Keratinocyte (primary cell): Measurements from ENCODE around the gene PHLDA3. TPM values are rescaled to one million over a fixed set of nuclear protein-coding genes. Genes with fewer than 3 reads are reported as not detected.

Experiments
- DNase-seq: peaks from one replicate; pipeline ENCODE4 v3.0.0-alpha.2; 2011; ENCODE audit warnings: low read depth, missing footprints, low spot score
- FAIRE-seq: peaks from 2 replicates; lab custom pipeline; 2011; peaks lifted over from hg19 to GRCh38; lab: Jason Lieb, UNC
- H2AFZ ChIP-seq: 2 replicates; pipeline ENCODE4 v1.6.0; 2012; ENCODE audit warnings: low read length, control low read depth, inconsistent platforms; ENCODE audit not compliant: control insufficient read depth
- H3K27ac ChIP-seq: 2 replicates; pipeline ENCODE4 v1.5.1; 2011; ENCODE audit warnings: low read length; ENCODE audit not compliant: control insufficient read depth, insufficient read depth
- H3K27me3 ChIP-seq: 3 replicates; pipeline ENCODE4 v1.6.0; 2011; ENCODE audit warnings: low read length; ENCODE audit not compliant: control insufficient read depth, insufficient read depth; ENCODE audit errors: extremely low read depth
- H3K36me3 ChIP-seq, 2 experiments: 2 replicates in 1 of 2; 3 replicates in 1 of 2; pipeline ENCODE4 v1.5.1; 2011; ENCODE audit warnings: low read length in 2 of 2, mild to moderate bottlenecking in 1 of 2; ENCODE audit not compliant: control insufficient read depth in 2 of 2, insufficient read depth in 2 of 2; ENCODE audit errors: extremely low read depth in 1 of 2
- H3K4me1 ChIP-seq: 3 replicates; pipeline ENCODE4 v1.5.1; 2011; ENCODE audit warnings: low read length; ENCODE audit not compliant: control insufficient read depth, insufficient read depth; ENCODE audit errors: extremely low read depth
- H3K4me2 ChIP-seq: 3 replicates; pipeline ENCODE4 v1.6.0; 2011; ENCODE audit warnings: low read depth, low read length; ENCODE audit not compliant: control insufficient read depth, insufficient read depth; ENCODE audit errors: extremely low read depth
- H3K4me3 ChIP-seq, 3 experiments: fragments of 200-600 bp in 1 of 3; sonication (generic) in 1 of 3; 2 replicates in 2 of 3; 3 replicates in 1 of 3; pipeline ENCODE4 v1.5.1; 2011 to 2016; ENCODE audit warnings: low read length in 3 of 3, mild to moderate bottlenecking in 3 of 3, control low read depth in 2 of 3, inconsistent platforms in 1 of 3, low read depth in 1 of 3, mixed read lengths in 1 of 3, mixed run types in 1 of 3, moderate library complexity in 1 of 3; ENCODE audit not compliant: control insufficient read depth in 2 of 3, insufficient read depth in 2 of 3; ENCODE audit errors: extremely low read depth in 1 of 3
- H3K79me2 ChIP-seq: 2 replicates; pipeline ENCODE4 v1.6.0; 2012; ENCODE audit warnings: low read length; ENCODE audit not compliant: control insufficient read depth, insufficient read depth
- H3K9ac ChIP-seq: 3 replicates; pipeline ENCODE4 v1.6.0; 2011; ENCODE audit warnings: low read length; ENCODE audit not compliant: control insufficient read depth, insufficient read depth; ENCODE audit errors: extremely low read depth
- H3K9me1 ChIP-seq: 3 replicates; pipeline ENCODE4 v1.6.0; 2011; ENCODE audit warnings: low read length; ENCODE audit not compliant: control insufficient read depth, insufficient read depth; ENCODE audit errors: extremely low read depth
- H3K9me3 ChIP-seq: 2 replicates; pipeline ENCODE4 v1.5.1; 2012; ENCODE audit warnings: low read depth, low read length; ENCODE audit not compliant: control insufficient read depth
- H4K20me1 ChIP-seq: 3 replicates; pipeline ENCODE4 v1.6.0; 2011; ENCODE audit warnings: low read length; ENCODE audit not compliant: control insufficient read depth, insufficient read depth; ENCODE audit errors: extremely low read depth
- EZH2 ChIP-seq: IDR thresholded peaks from one replicate; pipeline ENCODE4 v1.6.1; 2012; ENCODE audit warnings: inconsistent platforms, mild to moderate bottlenecking, low read length, moderate library complexity
- dilution Hi-C: fragments of 300-500 bp; cut with MboI; formaldehyde crosslinking; loops from one replicate; pipeline ENCODE4 v1.7.0; 2020; ENCODE audit warnings: low sequenced_read_pairs; ENCODE audit not compliant: extremely low pct_ligation_motif_present
- polyA plus RNA-seq, 5 experiments: library from polyadenylated mRNA; depleted of rRNA in 3 of 5; stranded (reverse) in 3 of 5; stranded (forward) in 1 of 5; unstranded in 1 of 5; fragments of >200 nt; gene quantifications; 1 replicate in 1 of 5; 2 replicates in 3 of 5; 3 replicates in 1 of 5; pipeline versions ENCODE4 v1.2.1 to v1.2.3, GENCODE V29; 2011 to 2012; ENCODE audit warnings: missing spikeins in 2 of 5, low read depth in 1 of 5, low replicate concordance in 1 of 5
- TF ChIP-seq, protein P1 (sequence below), 3 experiments: IDR thresholded peaks in 1 of 3; conservative IDR thresholded peaks in 1 of 3; optimal IDR thresholded peaks in 1 of 3; 2 replicates in 2 of 3; 3 replicates in 1 of 3; pipeline versions ENCODE3 to v1.5.1; 2011; ENCODE audit warnings: low read length in 3 of 3, mild to moderate bottlenecking in 3 of 3, moderate library complexity in 2 of 3, control low read depth in 1 of 3, inconsistent platforms in 1 of 3; ENCODE audit not compliant: insufficient read depth in 2 of 3; ENCODE audit errors: extremely low read depth in 1 of 3

PHLDA3 gene
- polyA plus RNA-seq, 1 donor (not counting 4 experiments of a cell fraction or from before 2014, with no cell fraction given): 48.2 TPM

DNA sequence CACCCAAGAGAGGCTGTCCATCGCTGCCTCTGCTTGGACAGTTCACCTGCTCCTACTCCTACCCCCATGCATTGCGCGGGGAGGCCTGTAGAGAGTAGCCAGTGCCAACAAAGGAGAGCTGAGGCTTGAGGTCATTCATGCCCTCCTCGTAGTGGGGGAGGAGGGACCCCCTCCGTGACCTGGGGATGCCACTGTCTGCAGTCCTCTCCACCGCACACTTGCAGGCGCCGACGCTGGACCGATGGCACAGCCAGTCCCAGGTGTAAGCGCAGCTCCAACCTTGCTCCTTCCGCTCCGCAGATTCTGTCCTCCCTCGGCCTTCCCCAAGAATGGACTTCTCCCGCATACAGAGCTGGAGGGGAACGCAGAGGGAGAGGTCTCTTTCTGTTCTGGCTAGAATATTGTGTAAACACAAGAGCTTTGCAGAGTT, 672 bp upstream of the PHLDA3 start:
- peaks cover 4% of the 10 kb centered on the region for H4K20me1 ChIP-seq
- no peak overlapping the region for H2AFZ ChIP-seq
- H3K4me3 ChIP-seq: peak overlapping the region in 1 of 3 experiments; percentile 22
- peak overlapping the region; percentile 99 for H3K9ac ChIP-seq
- dilution Hi-C loops: no loop called here
- DNase-seq: no peak
- H3K36me3 ChIP-seq: peaks cover 10 to 19% of the 10 kb centered on the region in 2 experiments
- no peaks in the 10 kb centered on the region for H3K9me3 ChIP-seq
- TF ChIP-seq, protein P1, sequence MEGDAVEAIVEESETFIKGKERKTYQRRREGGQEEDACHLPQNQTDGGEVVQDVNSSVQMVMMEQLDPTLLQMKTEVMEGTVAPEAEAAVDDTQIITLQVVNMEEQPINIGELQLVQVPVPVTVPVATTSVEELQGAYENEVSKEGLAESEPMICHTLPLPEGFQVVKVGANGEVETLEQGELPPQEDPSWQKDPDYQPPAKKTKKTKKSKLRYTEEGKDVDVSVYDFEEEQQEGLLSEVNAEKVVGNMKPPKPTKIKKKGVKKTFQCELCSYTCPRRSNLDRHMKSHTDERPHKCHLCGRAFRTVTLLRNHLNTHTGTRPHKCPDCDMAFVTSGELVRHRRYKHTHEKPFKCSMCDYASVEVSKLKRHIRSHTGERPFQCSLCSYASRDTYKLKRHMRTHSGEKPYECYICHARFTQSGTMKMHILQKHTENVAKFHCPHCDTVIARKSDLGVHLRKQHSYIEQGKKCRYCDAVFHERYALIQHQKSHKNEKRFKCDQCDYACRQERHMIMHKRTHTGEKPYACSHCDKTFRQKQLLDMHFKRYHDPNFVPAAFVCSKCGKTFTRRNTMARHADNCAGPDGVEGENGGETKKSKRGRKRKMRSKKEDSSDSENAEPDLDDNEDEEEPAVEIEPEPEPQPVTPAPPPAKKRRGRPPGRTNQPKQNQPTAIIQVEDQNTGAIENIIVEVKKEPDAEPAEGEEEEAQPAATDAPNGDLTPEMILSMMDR (optimal IDR thresholded peaks at IDR 0.05 in 1 of 3, IDR thresholded peaks at IDR 0.05 in 1 of 3, conservative IDR thresholded peaks at IDR 0.05 in 1 of 3; ENCODE audit: extremely low read depth in 1 of 3, insufficient read depth in 2 of 3, low read length in 3 of 3): no peak
- no peak for TF ChIP-seq EZH2
- H3K9me1 ChIP-seq: no peaks in the 10 kb centered on the region
- H3K27ac ChIP-seq: peak overlapping the region; percentile 40
- peak overlapping the region; percentile 74 for H3K4me2 ChIP-seq
- peaks cover 40% of the 10 kb centered on the region for H3K79me2 ChIP-seq
- no peaks in the 10 kb centered on the region for H3K27me3 ChIP-seq
- no peak for FAIRE-seq
- H3K4me1 ChIP-seq: peaks cover 29% of the 10 kb centered on the region

DNA sequence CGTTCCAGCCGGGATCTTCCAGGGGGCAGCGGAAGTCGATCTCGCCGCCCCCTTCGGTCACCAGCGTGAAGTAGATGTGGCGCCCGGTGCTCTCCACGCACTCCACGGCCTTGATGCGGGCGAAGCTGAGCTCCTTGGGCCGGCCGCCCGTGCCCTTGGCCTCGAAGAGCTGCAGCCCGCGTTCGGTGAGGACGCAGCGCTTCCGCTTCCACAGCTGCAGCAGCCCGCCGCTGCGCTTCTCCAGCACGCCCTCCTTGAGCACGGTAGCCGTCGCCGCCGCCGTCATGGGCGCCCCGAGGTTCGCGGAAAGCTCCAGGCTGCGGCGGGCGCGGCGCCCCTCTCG, 516 bp downstream of the PHLDA3 start:
- Histone ChIP-seq H4K20me1 (peaks cover 4% of the 10 kb centered on the region), H2AFZ (no peak overlapping the region), H3K9me3 (no peaks in the 10 kb centered on the region), H3K9ac (peak overlapping the region; percentile 99), H3K27ac (peak overlapping the region; percentile 97), H3K36me3 (peaks cover 14 to 19% of the 10 kb centered on the region in 2 experiments), H3K4me3 (peak overlapping the region; percentile 97 to 100 (median 99)), H3K27me3 (no peaks in the 10 kb centered on the region), H3K4me2 (peak overlapping the region; percentile 74), H3K9me1 (no peaks in the 10 kb centered on the region), H3K4me1 (peaks cover 31% of the 10 kb centered on the region), H3K79me2 (peaks cover 41% of the 10 kb centered on the region)
- dilution Hi-C loops: no loop called here
- TF ChIP-seq, protein P1 (optimal IDR thresholded peaks at IDR 0.05 in 1 of 3, IDR thresholded peaks at IDR 0.05 in 1 of 3, conservative IDR thresholded peaks at IDR 0.05 in 1 of 3; ENCODE audit: extremely low read depth in 1 of 3, insufficient read depth in 2 of 3, low read length in 3 of 3): no peak
- TF ChIP-seq EZH2: no peak
- FAIRE-seq (no peak), DNase-seq (no peak)
